Mammary epithelial cell (primary cell): ENCODE data around the gene IL10.

Experiments used
- EZH2 ChIP-seq: IDR thresholded peaks from 2 replicates; pipeline ENCODE4 v1.6.1; 2012; ENCODE audit warnings: low read length, inconsistent platforms, borderline replicate concordance
- TF ChIP-seq, protein P1 (sequence below), 2 donors: IDR thresholded peaks in 1 of 2; conservative IDR thresholded peaks in 1 of 2; 2 replicates each; pipeline ENCODE4 v1.5.1; 2011 to 2012; ENCODE audit warnings: inconsistent platforms in 2 of 2, low read length in 2 of 2, mild to moderate bottlenecking in 2 of 2, control low read depth in 1 of 2, low read depth in 1 of 2; ENCODE audit not compliant: insufficient read depth in 1 of 2; ENCODE audit errors: extremely low read depth in 1 of 2

DNA sequence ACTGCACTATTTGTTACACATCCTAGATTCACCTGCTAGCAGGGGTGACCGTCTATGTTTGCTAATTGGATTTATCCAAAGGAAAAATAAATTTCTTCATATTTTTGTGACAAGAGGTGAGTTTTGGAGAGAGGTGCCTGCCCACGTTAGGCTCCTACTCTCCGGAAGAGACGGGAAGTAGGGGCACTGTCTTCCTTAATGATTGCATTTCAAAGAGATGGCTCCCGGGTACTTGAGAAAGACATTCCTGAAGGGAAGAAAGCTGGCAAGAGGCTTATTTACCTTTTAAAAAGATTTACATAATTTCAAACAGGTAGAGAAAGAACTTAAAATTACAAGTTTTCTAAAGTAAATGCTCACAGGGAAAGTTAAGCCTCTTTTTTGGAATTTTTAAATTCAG lies 20.4 kb downstream of the IL10 start:
- TF ChIP-seq, protein P1, sequence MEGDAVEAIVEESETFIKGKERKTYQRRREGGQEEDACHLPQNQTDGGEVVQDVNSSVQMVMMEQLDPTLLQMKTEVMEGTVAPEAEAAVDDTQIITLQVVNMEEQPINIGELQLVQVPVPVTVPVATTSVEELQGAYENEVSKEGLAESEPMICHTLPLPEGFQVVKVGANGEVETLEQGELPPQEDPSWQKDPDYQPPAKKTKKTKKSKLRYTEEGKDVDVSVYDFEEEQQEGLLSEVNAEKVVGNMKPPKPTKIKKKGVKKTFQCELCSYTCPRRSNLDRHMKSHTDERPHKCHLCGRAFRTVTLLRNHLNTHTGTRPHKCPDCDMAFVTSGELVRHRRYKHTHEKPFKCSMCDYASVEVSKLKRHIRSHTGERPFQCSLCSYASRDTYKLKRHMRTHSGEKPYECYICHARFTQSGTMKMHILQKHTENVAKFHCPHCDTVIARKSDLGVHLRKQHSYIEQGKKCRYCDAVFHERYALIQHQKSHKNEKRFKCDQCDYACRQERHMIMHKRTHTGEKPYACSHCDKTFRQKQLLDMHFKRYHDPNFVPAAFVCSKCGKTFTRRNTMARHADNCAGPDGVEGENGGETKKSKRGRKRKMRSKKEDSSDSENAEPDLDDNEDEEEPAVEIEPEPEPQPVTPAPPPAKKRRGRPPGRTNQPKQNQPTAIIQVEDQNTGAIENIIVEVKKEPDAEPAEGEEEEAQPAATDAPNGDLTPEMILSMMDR (conservative IDR thresholded peaks at IDR 0.05 in 1 of 2, IDR thresholded peaks at IDR 0.05 in 1 of 2; ENCODE audit: extremely low read depth in 1 of 2, insufficient read depth in 1 of 2, low read depth in 1 of 2, low read length in 2 of 2): no peak
- no peak for TF ChIP-seq EZH2
